ENCODE data around the gene CCSER1.
"Not testable (repeated sequence)": the region's sequence is repeated elsewhere in the genome, so short reads cannot be mapped to it uniquely, and the experiment has no call there.

CCSER1 gene

DNA sequence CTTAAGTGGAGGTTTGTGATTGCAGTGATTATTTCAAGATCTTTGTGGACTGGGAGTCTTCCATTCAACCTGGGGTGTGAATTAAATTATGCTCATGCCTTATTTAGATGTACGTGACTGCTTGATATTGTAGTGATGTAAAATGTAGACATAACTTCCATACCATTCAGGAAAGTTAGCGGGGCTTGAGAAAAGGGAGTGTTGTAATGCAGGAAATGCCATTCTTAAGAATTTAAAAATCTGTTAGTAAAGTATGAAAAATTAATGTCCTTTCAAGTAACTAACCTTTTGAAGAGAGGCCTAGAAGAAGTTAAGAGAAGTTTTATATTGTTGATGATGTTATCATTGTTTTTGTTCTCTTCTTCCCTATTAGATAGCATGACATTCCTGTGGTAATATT, 318.2 kb downstream of the CCSER1 start:
- no peak for DNase-seq (ENCODE audit: low spot score)

- no peak for DNase-seq (ENCODE audit: low spot score)
Observed at GRCh38 chr4:90449626-90450025, 322.4 kb downstream of the CCSER1 start.

- no peak for DNase-seq (ENCODE audit: low spot score)
Observed at GRCh38 chr4:90456891-90457290, 329.7 kb downstream of the CCSER1 start.

- no peak for DNase-seq (ENCODE audit: low spot score)
Observed at GRCh38 chr4:90457817-90458216, 330.6 kb downstream of the CCSER1 start.

GRCh38 chr4:90458576-90458975, 331.4 kb downstream of the CCSER1 start:
- no peak for DNase-seq (ENCODE audit: low spot score)

DNA sequence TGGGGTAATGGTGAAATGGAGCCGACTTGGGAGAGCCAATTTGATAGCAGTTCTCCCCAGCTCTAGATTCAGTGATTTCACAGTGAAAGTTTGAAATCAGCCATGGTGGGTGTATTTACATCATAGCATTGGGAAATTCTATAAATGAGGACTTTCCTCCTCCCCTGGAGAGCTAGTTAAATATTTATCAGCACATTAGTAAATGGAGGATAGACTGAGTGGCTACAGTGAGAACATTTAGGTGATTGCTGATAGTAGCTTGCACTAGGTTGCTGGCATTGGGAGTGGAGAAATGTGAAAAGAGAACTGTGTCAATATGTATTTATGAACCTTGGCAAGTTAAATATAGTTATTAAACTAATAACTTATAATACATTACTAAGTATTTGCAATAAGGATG, 347.3 kb downstream of the CCSER1 start:
- no peak for DNase-seq (ENCODE audit: low spot score)

- DNase-seq (ENCODE audit: low spot score): no peak
Observed at GRCh38 chr4:90476019-90476418, 348.8 kb downstream of the CCSER1 start.

- no peak for DNase-seq (ENCODE audit: low spot score)
Observed at GRCh38 chr4:90476586-90476985, 349.4 kb downstream of the CCSER1 start.

GRCh38 chr4:90484894-90485293, 357.7 kb downstream of the CCSER1 start:
- DNase-seq (ENCODE audit: low spot score): not testable (repeated sequence)

DNA sequence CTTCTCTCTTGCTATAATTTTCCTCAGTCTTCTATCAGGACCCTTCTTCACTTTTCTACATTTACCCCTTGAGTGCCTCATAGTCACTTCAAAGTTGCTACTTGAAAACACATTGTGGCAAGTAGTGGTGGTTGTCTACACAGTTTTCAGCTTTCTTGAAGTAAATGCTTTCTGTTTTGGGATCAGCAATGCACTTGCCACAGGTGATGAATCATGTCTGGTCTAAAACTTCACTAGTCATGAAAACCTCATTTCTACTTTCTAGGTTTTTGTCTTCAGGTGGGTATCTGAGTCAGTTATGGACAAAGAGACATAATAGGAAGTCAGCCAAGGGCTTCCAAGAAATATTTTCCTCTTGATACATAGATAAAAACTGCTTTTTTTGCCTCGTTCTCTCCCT, 359.2 kb downstream of the CCSER1 start:
- no peak for DNase-seq (ENCODE audit: low spot score)

GRCh38 chr4:90495211-90495610, 368.0 kb downstream of the CCSER1 start:
- DNase-seq (ENCODE audit: low spot score): no peak

DNA sequence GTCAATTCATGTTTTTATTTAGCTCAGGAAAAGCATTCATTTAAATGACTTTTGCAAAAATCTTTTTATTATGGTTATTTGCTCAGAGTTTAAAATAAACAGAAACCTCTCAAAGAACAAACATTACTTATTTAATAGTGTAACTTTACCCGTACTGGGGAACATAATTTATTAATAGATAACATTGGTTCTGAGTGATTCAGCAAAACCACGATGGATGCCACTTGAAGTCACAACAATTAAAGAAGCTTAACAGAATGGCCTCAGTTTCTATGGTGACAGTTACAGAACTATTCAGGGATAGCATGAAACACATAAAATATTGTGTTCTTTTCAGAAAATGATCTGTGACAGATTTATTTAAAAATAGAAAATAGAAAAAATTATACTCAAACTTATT, 368.7 kb downstream of the CCSER1 start:
- DNase-seq (ENCODE audit: low spot score): peak; percentile 7

- DNase-seq (ENCODE audit: low spot score): no peak
Observed at GRCh38 chr4:90498175-90498574, 371.0 kb downstream of the CCSER1 start.

- no peak for DNase-seq (ENCODE audit: low spot score)
Observed at GRCh38 chr4:90503677-90504076, 376.5 kb downstream of the CCSER1 start.

- no peak for DNase-seq (ENCODE audit: low spot score)
Observed at GRCh38 chr4:90515191-90515590, 388.0 kb downstream of the CCSER1 start.

- DNase-seq (ENCODE audit: low spot score): no peak
Observed at GRCh38 chr4:90528551-90528950, 401.4 kb downstream of the CCSER1 start.

DNA sequence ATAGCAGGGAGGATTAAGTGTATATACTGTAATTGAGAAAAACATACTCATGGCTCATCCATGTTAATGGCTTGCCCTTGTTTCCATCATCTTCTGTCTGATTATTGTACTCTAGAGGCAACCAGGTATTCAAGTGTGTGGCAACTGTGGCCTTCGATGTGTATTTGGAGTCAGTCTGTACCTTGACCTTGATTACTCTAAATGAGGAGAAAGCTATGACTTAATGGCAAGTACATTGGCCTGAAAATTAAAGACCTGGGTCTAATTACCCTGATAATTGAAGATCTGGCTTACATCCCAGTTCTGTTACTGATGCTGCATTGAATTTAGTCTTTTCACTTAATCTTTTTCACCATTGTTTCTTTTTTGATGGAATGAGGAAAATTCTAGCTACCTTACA, 409.2 kb downstream of the CCSER1 start:
- DNase-seq (ENCODE audit: low spot score): no peak

GRCh38 chr4:90537491-90537890, 410.3 kb downstream of the CCSER1 start:
- DNase-seq (ENCODE audit: low spot score): no peak

DNA sequence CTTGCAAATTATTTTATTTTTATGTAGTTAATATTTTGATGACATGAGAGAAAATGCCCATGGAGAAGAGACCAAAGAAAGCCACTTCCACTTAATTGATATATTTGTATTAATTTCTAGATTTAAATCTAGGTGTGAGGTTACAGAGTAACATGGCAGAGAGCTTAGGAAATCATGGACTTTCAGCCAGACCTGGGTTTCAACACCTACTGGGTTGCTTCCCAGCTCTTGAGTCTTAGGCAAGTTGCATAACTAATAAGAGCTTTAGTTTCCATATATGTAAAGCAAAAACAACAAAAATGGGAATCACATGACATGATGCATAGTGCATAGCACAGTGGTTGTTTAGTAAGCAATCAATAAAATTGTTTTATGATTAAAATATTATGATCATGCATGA, 413.3 kb downstream of the CCSER1 start:
- DNase-seq (ENCODE audit: low spot score): no peak

DNA sequence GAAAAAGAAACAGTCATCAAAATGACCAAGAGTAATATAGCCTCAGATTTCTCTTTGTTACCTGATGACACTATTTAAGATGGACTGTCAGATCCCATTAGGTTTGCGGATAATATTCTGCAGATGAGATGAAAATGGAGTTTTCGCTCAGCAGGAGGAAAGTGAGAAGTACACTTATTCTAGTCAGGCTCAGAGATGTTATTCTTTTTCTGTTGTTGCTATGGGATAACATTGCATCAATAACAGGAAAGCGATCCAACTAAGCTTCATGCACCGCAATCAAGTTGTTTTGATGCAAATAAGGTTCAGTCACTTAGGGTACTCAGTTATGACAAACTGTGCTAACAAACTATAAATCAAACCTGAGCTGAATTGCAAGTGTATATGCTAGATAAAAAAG, 415.0 kb downstream of the CCSER1 start:
- no peak for DNase-seq (ENCODE audit: low spot score)

- no peak for DNase-seq (ENCODE audit: low spot score)
Observed at GRCh38 chr4:90543419-90544170, 416.4 kb downstream of the CCSER1 start.

- no peak for DNase-seq (ENCODE audit: low spot score)
Observed at GRCh38 chr4:90544532-90545045, 417.4 kb downstream of the CCSER1 start.

DNA sequence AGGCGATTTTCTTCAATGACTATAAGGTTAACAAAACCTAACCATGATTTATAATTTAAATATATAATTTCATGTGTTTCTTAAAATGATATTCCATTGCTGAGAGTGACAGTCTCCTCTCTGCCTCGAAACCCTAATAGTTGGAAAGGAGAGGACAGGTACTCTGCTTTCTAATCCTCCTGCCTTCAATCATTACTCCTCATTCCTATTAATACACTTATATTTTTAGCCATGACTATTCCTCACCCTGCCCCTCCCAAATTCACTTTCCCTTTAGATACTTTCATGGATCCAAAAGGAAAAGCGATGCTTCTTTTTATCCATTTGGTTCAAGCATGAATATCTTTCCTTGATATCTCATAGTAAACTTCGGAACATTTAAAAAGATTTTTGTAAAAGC, 418.2 kb downstream of the CCSER1 start:
- no peak for DNase-seq (ENCODE audit: low spot score)

GRCh38 chr4:90546114-90546513, 418.9 kb downstream of the CCSER1 start:
- no peak for DNase-seq (ENCODE audit: low spot score)
